ENCODE data around the gene KRTAP9-8.

DNA sequence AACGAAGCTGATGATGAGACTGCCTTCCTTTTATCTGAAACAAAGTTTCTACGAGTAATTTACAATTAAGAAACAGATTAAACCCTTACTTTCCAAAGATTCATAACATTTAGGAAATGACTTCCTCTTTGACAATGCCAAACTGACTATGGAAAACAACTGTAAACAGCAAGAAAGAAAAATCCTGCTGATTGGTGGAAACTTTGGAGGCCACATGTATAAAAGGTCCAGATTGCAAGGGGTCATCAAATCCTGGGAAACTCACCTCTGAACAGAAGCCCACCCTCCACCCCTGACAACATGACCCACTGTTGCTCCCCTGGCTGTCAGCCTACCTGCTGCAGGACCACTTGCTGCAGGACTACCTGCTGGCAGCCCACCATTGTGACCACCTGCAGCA, 27.3 kb downstream of the KRTAP9-8 start, which contains the start of gene KRTAP9-6:
- TF ChIP-seq, protein P1, sequence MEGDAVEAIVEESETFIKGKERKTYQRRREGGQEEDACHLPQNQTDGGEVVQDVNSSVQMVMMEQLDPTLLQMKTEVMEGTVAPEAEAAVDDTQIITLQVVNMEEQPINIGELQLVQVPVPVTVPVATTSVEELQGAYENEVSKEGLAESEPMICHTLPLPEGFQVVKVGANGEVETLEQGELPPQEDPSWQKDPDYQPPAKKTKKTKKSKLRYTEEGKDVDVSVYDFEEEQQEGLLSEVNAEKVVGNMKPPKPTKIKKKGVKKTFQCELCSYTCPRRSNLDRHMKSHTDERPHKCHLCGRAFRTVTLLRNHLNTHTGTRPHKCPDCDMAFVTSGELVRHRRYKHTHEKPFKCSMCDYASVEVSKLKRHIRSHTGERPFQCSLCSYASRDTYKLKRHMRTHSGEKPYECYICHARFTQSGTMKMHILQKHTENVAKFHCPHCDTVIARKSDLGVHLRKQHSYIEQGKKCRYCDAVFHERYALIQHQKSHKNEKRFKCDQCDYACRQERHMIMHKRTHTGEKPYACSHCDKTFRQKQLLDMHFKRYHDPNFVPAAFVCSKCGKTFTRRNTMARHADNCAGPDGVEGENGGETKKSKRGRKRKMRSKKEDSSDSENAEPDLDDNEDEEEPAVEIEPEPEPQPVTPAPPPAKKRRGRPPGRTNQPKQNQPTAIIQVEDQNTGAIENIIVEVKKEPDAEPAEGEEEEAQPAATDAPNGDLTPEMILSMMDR (IDR thresholded peaks at IDR 0.05), result no peak
- TF ChIP-seq POLR2A (IDR thresholded peaks at IDR 0.05), result no peak

All from Peyer's patch (tissue), 4 donors.